Fibroblast of gingiva (primary cell): ENCODE data around the gene DLK1.

Experiments
- DNase-seq: peaks from one replicate; pipeline ENCODE4 v3.0.0-alpha.2; 2011; ENCODE audit warnings: low read depth

Gene DLK1

GRCh38 chr14:100726550-100727085 is at the start of gene DLK1:
Gene DLK1 (plus strand): TSS chr14:100726892. CDS start chr14:100727069, 177 bp downstream.
- no peak for DNase-seq

GRCh38 chr14:100677152-100677551 is 49.5 kb upstream of the DLK1 start:
- DNase-seq = no peak

GRCh38 chr14:100677554-100678468 is 48.9 kb upstream of the DLK1 start:
- peak; percentile 44 for DNase-seq

- no peak for DNase-seq
These were observed 48.2 kb upstream of the DLK1 start for GRCh38 chr14:100678469-100678828.

- no peak for DNase-seq
These were observed 47.5 kb upstream of the DLK1 start for GRCh38 chr14:100679153-100679552.

- DNase-seq = peak; percentile 75
These were observed 46.8 kb upstream of the DLK1 start for GRCh38 chr14:100679707-100680438.

- DNase-seq = peak; percentile 7
These were observed 46.1 kb upstream of the DLK1 start for GRCh38 chr14:100680439-100681051.

- no peak for DNase-seq
These were observed 45.6 kb upstream of the DLK1 start for GRCh38 chr14:100681111-100681510.

GRCh38 chr14:100682749-100683148 is 43.9 kb upstream of the DLK1 start:
- no peak for DNase-seq

- DNase-seq = no peak
These were observed 43.1 kb upstream of the DLK1 start for GRCh38 chr14:100683578-100683977.

- DNase-seq = no peak
These were observed 42.5 kb upstream of the DLK1 start for GRCh38 chr14:100684154-100684553.

GRCh38 chr14:100684961-100685360 is 41.7 kb upstream of the DLK1 start:
- no peak for DNase-seq

GRCh38 chr14:100686858-100687257 is 39.8 kb upstream of the DLK1 start:
- DNase-seq = no peak

GRCh38 chr14:100687386-100687785 is 39.3 kb upstream of the DLK1 start:
- DNase-seq = no peak

- no peak for DNase-seq
These were observed 38.6 kb upstream of the DLK1 start for GRCh38 chr14:100688051-100688450.

GRCh38 chr14:100688598-100689461 is 37.9 kb upstream of the DLK1 start:
- peak; percentile 28 for DNase-seq

- no peak for DNase-seq
These were observed 36.0 kb upstream of the DLK1 start for GRCh38 chr14:100690672-100691071.

GRCh38 chr14:100691395-100692056 is 35.2 kb upstream of the DLK1 start:
- DNase-seq = no peak

- no peak for DNase-seq
These were observed 34.4 kb upstream of the DLK1 start for GRCh38 chr14:100692256-100692655.

- peak; percentile 48 for DNase-seq
These were observed 33.7 kb upstream of the DLK1 start for GRCh38 chr14:100692859-100693558.
